ELR (cell line): ENCODE measurements around the gene PLP2.
"Not testable (repeated sequence)": the region's sequence is repeated elsewhere in the genome, so short reads cannot be mapped to it uniquely, and the experiment has no call there.

Experiments used
- DNase-seq: peaks from one replicate; pipeline ENCODE4 v3.0.0-alpha.2; 2015; ENCODE audit warnings: low read depth

PLP2 gene

DNA sequence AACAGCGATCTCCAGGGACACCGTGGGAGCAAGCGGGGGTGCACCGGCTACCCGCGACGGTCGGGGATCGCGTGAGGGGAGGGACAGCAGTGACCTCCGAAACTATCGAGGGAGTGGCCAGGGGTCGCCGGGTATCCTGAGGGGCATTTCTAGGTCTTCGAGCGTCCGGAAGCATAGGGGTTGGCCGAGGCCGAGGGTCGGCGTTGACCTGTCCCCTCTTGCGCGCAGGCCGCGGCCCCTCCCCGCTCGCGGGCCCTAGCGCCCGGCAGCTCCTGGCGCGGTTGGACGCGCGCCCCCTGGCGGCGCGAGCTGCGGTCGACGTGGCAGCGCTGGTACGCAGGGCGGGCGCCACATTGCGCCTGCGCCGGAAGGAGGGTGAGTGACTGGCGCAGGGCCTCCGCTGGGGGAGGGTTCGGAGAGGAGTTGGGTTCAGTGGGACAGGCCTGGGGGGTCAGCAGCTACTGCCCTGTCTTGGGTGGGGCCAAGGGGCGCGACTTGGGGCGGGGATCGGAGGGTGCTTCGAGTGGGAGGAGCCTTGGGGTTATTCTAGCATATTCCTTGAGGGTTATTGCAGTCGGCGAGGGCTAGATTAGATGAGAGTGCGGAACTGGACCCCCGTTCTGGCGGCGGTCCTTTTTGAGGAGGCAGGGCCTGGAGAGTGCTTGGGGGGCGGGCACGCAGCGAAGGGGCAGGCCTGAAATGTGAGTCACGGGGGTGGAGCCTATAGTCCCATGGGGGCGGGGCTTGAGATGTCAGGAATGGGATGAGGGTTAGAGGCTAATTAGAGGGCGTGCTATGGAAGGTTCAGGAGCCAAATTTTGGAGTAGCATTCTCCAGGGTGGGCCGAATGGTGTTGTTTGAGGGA is 7.9 kb upstream of the PLP2 start:
- peak; percentile 83 for DNase-seq

DNA sequence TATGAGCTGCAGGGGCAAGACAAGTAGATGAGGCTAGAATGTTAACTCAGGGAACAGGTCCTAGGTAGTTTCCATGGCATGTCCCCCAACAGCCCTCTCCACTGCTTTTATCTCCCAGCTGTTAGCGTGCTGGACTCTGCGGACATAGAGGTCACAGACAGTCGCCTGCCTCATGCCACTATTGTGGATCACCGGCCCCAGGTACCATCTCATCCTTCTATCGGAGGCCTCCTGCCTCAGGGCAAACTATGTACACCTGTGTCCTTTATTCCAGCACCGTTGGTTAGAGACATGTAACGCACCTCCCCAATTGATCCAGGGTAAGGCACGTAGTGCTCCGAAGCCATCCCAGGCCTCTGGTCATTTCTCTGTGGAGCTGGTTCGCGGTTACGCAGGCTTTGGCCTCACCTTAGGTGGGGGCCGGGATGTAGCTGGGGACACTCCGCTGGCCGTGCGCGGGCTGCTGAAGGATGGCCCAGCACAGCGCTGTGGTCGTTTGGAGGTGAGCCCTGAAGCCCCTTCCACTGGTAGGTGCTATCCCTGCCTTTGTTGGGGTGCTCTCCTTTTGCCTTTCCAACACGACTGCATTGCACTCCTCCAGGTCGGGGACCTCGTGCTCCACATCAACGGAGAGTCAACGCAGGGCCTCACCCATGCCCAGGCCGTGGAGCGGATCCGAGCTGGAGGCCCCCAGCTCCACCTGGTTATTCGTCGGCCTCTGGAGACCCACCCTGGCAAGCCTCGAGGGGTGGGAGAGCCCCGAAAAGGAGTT is 6.9 kb upstream of the PLP2 start:
- DNase-seq = no peak

DNA sequence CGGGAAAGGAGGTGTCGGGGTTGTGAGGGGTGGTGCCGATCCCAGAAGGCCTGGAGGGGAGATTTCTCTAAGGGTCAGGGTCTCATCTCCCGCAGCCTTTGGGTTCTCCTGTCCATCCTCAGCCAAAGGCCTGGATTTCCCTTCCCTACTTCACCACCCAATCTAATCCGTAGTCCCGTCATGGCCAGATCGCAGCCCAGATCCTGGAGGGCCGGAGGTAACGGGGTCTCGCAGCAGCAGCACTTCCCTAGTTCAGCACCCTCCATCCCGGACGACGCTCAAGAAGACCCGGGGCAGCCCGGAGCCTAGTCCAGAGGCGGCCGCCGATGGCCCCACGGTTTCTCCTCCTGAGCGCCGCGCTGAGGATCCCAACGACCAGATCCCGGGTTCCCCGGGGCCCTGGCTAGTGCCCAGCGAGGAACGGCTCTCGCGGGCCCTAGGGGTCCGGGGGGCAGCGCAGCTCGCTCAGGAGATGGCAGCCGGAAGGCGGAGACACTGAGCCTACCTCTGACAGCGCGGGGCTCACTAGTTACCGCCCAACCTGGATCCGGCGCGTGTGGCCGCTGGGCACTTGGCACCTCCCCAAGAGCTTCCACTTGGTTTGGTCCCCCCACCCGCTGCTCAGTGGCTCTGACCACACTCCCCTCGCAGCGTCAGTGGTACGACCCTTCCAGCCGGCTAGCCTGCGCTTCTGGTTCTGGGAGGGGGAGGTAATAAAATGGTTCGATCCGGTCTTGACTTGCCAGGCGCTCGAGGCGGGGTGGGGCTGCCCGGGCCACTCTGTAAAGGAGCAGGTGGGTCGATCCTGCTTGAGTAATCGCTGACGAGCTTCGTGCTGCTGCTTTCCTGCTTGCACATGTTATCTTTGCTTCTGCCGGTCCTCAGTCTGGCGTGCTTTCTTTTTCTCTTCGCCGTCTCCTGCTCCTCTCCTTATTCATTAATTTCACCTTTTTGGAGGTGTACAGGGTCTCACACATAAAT is 5.5 kb upstream of the PLP2 start:
- DNase-seq = peak; percentile 85

DNA sequence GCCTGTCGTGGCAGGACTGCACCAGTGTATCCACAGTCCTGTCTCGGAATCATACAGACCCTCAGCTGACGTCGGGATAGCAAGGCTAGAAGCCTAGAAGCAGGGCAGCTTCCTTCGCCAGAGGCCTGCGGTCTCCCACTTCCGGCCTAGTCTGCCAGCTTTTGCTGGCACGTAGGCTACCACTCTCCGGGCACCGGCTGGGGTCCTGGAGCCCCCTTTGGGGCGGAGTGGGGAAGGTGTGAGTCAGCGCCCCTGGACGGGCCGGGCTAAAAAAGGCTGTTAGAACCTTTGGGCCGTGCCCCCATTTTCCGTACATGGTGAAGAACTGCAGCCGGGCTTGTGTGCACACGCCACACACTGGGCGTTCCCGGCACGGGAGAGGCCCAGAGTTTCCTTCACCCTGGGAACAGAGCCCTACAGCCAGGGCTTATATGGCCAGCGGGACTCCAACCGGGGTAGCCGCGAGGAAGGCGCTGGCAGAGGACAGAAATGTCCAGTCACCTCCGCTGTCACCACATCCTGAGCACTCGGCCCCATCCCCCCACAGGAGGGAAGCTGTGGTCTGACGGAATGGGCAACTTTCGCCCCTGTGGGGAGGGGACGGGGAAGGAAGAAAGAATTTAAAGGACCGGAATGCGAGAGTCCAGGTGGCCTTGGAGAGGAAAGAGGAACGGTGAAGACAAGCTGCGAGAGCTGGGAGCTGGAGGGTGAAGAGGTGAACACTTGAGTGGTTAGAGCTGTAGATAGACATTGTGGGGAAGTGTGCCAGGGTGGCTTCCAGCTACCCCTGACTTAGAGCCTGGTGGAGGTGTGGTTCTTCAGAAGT is 4.6 kb upstream of the PLP2 start:
- DNase-seq = peak; percentile 77

DNA sequence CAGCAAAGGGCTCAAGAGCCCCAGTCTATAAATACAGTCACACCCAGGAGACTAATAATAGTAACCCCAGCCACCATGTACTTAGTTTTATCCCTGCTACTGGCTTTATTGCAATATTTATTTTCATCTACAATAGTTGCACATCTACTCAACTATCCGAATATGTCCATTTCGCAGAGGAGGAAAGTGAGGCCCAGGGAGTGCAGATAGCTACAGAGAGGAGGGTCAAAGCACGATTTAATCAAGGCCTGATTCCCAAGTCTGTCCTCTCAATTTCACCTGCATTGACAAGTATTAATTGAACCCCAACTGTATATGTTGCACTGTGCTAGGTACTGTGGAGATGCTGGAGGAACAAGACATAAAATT is 4.0 kb upstream of the PLP2 start:
- no peak for DNase-seq

DNA sequence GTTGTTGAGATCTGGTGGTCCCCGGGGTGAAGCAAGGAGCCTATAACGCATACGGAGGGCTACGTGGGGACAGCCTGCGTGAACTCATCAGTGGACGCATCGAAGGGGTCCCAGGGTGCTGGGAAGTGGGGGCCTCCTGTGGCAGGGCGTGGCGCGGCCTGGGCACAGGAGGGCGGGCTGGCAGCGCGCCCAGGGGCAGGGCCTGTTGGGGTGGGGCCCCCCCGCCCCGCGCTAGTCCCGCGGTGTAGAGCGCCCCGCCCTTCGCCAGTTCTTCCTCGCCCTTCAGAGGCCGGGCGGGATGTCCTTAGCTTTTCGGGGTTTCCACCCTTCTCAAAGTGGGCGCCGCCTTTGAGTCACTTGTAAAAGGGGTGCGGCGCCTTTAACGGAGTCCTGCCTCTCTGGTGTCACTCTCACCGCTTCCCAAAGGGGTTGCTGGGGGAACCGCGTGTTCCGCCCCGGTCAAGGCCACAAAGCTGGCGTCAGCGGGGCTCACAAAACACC is 632 bp downstream of the PLP2 start:
- DNase-seq = peak; percentile 82

DNA sequence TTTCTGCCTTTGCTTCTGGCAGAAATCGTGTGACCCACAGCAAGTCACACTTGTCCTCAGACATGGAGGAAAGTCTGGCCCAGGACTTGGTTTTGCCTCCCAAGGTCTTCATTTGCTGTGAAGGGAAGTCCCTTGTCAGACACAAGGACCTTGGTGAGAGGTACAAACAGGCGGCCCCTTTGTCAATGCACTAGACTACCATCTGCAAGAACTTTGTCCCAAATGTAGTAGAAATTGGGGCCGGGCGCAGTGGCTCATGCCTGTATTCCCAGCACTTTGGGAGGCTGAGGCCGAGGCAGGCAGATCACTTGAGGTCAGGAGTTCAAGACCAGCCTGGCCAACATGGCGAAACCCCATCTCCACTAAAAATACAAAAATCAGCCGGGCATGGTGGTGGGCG is 1.8 kb downstream of the PLP2 start:
- not testable (repeated sequence) for DNase-seq

DNA sequence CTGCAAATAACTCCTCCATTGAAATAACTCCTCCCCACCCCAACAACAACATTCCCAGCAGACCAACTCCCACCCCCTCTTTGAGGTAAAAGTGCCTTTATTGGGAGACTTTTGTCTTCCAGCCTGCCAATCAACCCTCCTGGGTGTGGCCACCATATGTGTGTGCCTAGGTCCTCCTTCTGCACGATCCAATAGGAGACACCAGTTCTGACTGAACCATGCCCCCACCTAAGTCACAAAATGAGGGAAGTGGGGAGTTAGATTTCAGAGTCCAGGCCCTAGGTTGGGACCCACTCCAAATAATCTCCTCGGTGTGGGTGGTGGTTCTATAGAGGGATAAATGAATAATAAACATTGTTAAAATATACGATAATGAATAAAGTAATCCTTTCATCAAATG is 3.0 kb downstream of the PLP2 start:
- DNase-seq = no peak

DNA sequence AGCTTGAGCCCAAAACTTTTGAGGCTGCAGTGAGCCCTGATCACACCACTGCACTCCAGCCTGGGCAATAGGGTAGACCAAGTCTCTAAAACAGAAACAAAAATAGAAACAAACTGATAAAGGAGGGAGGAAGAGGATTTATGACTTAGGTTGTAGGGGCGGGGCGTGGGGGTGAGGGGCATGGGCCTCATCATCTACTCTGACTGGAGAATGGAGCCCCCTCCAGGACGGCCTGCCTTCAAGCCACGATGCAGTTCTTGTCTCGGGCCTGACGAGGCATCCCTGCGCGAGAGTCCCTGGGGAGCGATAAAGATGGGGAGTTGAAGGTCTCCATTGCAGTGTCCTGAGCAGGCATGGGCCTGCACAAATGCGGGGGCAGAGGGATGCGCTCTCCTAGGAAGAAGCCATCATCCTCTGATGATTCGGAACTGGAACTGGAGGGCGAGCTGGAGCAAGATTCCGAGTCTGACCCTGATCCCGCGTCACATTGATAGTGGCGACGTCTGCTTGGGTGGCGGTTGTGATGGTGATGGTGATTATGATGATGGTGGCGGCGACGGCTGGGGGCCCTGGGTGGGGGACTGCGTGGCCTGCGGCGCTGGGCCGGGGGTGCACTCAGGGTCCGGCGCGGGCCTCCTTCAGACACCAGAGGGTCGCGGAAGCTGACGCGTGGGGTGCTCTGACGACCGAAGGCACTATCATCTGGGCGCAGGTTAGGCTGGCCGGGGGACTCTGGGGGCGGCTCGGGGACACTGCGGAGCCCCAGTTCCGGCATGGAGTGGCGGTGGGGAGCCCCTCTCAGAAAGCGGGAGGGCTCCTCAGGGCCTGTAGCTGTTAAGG is 4.0 kb downstream of the PLP2 start:
- no peak for DNase-seq

DNA sequence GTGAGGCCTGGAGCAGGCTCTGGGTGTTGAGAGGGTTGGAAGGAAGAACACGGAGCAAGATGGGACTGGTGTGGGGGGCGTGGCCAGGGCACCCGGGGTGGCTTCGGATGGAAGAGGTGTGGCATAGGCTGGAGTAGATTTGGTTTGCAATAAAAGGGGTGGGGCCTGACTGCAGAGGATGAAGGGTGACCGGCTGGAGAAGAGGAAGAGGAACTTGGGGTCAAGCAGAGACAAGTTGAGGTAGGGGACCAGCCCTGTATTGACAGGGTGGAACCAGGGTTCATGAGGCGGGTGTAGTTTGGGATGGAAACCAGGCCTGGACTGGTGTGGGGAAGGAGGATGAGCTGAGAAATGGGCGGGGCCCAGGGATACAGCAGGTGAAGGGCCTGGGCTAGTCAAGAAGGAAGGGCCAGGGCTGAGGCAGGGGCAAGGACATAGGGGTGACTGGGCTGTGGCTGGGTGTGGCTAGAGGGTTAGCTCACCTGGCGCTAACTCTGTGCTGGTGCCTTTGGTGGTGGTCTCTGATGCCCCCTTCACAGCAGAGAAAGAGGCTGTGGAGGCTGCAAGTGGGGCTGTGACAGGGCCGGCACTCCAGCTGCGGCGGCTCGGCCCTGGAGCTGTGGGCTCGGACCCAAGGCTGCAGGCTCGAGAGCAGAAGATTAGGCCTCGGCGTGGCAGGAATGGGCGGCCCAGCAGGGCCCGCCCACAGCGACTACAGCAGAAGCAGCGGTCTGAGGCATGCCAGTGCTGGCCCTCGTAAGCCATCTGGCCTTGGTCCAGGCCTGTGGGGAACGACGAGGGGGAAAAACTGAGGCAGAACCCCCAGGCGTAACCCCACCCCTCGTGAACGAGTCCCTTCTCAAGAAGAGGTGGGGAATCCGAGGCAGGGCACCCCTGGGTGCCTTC is 5.0 kb downstream of the PLP2 start:
- DNase-seq = no peak

DNA sequence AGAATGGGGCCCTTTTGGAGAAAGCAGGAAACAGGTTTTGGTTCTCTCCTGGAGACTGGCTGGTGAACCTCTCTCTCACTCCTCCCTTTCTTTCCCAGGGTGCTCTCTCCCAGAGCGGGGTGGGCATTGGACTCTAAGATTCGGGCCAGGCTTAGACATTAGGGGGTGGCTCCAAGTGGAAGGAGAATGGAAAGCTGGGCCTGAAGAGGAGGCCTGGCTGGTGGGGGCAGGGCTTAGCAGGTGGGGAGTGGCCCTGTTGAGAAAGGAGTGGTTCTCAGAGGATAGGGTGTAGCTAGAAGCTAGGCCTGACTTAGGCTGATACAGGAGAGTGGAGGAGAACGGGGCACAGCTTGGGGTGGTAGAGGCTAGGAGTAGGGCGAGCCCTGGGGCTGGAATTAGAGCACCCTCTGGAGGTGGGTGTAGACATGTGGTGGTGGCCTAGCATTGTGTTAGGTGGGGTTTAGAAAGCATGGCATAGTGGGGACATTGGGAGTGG is 5.7 kb downstream of the PLP2 start:
- no peak for DNase-seq

DNA sequence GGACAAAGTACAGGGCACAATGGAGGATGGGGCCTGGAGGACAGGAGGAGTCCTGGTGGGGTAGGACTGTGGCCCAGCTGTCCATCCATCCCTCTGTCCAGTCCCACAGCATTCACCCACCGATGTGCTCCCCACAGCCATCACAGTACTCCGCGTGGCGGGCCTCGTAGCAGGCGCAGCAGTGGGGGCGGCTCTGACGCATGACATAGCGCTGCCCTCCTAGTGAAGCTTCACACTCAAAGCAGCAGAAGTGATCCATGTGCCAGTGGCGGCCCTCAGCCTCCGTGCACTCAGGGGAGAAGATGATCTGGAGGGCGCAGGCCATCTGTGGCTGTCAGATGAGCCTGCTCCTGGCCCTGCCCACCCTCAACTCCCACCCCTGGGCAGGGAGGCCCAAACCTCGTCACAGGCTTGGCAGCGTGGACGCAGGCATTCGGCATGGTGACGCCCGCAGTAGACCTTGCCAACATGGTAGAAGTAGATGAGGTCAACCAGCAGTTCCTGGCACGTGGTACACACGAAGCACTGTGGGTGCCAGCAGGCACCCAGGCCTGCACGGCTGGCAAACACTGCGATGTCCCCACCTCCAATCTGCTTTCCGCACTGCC is 6.3 kb downstream of the PLP2 start:
- DNase-seq = no peak

DNA sequence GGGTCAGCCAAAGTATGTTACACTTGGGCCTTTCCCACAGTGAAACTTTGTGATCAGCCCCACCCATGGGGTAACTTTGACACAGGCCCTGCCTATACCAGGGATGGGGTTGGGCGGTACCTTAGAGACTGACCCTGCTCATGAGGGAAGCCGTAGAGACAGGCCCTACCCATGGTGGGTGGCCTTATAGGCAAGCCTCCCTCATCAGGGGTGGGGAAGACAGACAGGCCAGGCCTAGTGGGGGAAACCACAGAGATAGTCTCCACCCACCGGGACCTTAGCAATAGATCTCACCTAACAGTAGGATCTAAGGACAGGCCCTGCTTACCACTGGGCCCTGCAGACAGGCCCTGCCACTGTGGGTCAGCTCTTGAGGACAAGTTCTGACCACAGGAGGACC is 6.8 kb downstream of the PLP2 start:
- no peak for DNase-seq

DNA sequence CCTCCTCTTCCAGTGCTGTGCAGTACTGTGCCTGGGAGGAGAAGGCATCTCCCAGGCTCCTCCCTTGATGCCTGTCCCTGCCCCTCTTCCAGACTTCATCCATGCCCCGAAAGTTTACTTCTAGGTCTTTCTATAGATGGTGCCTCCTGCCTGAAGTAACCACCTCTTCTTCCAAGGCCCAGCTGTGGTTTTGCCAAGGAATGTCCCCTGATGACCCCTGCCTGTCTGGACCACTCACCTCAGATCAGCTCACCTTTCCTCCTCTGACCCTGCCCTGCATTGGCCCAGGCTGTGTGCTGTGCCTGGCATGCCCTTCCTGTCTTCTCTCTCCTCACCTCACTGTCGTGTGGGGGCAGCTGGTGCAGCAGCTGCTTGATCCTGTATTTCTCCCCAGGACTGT is 7.7 kb downstream of the PLP2 start:
- DNase-seq = no peak

DNA sequence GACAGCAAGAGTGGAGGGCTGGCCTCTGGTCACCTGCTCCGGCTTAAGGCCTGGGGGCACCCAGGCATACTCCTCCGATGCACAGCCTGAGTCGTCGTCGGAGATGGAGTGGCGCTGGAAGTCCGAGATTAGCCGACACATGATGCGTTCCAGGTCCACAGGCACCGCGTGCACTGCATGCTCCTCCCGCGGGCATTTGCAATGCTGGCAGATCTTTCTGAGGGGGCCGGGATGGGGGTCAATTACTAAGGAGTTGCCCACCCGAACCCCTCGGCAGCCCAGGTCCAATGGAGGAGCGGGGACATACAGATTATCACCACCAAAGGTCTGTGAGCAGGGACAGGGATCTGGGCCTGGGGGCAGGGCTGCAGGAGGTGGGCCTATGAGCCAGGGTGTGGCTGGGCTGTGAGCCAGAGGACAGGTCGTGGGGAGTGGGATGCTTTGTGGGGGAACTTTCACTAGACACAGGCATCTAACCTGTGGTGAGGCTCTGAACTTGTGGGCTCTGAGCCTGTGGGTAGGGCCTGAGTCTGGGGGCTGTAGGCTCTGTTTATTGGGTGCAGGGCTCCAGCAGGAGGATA is 12.1 kb downstream of the PLP2 start:
- DNase-seq = no peak

DNA sequence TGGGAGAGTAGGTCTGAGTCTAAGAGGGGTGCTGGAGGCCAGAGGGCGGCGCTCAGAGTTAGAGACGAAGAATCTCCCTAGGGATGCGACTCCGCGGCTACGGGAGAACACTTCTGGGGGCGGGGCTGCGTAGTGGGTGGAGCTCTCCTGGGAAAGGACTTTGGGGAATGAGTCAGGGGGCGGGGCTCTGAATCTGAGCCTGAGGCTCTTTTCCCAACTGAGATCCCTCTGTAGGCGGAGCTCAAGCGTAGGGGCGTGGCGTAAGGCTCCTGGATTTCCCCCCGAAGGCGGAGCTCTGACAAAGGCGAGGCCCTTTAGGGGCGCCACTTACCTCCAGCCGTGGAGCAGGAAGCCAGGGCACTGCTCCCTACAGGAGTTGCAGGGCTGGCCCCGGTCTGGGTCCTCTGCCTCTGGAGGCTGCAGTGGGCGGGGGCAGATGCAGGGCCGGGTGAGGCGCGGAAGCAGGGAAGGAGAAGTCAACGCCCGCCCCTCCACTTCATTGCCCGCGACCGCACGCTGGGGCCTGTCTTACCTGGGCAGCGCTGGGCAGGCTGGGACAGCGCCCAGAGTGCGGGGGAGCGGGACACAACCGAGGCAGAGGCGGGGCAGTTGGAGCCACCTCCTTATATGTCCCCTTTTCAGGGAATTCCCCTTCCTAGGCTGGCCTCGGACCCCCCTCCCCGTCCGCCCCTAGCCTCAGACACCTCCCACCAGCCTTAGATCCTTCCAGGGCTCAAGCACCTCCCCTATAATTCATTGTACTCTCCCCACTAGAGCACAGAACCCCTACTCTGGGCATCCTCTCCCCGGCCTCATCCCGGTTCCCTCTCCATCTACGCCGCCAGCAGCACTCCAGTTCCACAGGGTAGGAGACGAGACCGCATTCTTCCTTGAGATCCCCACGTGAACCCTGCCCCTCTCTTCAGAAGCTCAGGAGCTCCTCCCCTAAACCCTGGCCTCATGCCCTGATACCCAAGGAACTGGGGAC is 12.9 kb downstream of the PLP2 start:
- peak; percentile 94 for DNase-seq
